Ovary (tissue), 9 donors: ENCODE results near the gene USF2. TPM values are rescaled to one million over a fixed set of nuclear protein-coding genes. Genes with fewer than 3 reads are reported as not detected.

Experiments
- DNase-seq, 5 donors: peaks; one replicate each; pipeline ENCODE4 v3.0.0-alpha.2; 2019 to 2020
- H3K27ac ChIP-seq, 2 donors: fragments of 200-600 bp; one replicate each; pipeline versions ENCODE4 v1.5.1 to v1.8.0; 2019 to 2022
- H3K27me3 ChIP-seq: fragments of 200-600 bp; one replicate; pipeline ENCODE4 v1.8.0; 2022
- H3K36me3 ChIP-seq: fragments of 200-600 bp; sonication (generic); one replicate; pipeline ENCODE4 v1.5.1; 2019
- H3K4me1 ChIP-seq: one replicate; pipeline ENCODE4 v1.8.1; 2013; ENCODE audit warnings: mild to moderate bottlenecking, moderate library complexity; ENCODE audit not compliant: insufficient read depth
- H3K4me3 ChIP-seq: fragments of 200-600 bp; sonication (generic); one replicate; pipeline ENCODE4 v1.5.1; 2017
- H3K9me3 ChIP-seq, 2 donors: fragments of 200-600 bp in 1 of 2; sonication (generic) in 1 of 2; one replicate each; pipeline versions ENCODE4 v1.5.1 to v1.8.1; 2013 to 2019; ENCODE audit warnings: mild to moderate bottlenecking in 1 of 2, moderate library complexity in 1 of 2
- CTCF ChIP-seq, 3 donors: fragments of 450-650 bp in 2 of 3; fragments of 200-600 bp in 1 of 3; IDR thresholded peaks; one replicate each; pipeline versions ENCODE4 v1.5.1 to v1.8.0; 2016 to 2022; ENCODE audit warnings: antibody characterized with exemption in 3 of 3, mild to moderate bottlenecking in 1 of 3
- EP300 ChIP-seq: sonication (generic); formaldehyde crosslinking; IDR thresholded peaks from one replicate; pipeline ENCODE4 v1.6.1; 2017; ENCODE audit warnings: antibody characterized with exemption
- POLR2A ChIP-seq: fragments of 450-650 bp; IDR thresholded peaks from one replicate; pipeline ENCODE4 v1.6.1; 2017; ENCODE audit warnings: antibody characterized with exemption, mild to moderate bottlenecking, moderate library complexity
- WGBS, 3 donors: extraction: QIAGEN DNeasy Blood & Tissue Kit in 1 of 3; methylation state at CpG; one replicate each; pipeline versions ENCODE4 v1.1.5 to v1.1.7; 2013 to 2017; 5-methylcytosine and 5-hydroxymethylcytosine counted together
- intact Hi-C, 4 donors: fragments of 100-400 bp; cut with DNase I; formaldehyde crosslinking; loops; one replicate each; pipeline versions ENCODE4 v1.11.0 to v1.15.1; 2022 to 2023
- polyA plus RNA-seq, 2 donors: library from polyadenylated mRNA; stranded (reverse); fragments of 200-250 nt in 1 of 2; fragments of 350-450 nt in 1 of 2; fragmentation: Illumina TruSeq in 1 of 2; extraction: RNeasy Lipid Tissue Mini Kit (QIAGEN cat#74804) in 1 of 2; gene quantifications; one replicate each; pipeline ENCODE4 v1.2.3, GENCODE V29; 2013 to 2014
- total RNA-seq, 7 donors: library from RNA; depleted of rRNA in 2 of 7; stranded (reverse); fragments of >200 nt in 2 of 7; fragmentation: NEBNext Ultra II Directional in 3 of 7; extraction: Animal tissue kit (Norgen Biotek cat#: 25700) in 3 of 7; gene quantifications; one replicate each; pipeline versions ENCODE4 v1.1.0 to v1.2.4, GENCODE V29; 2016 to 2023
- donor health status: DM: no; HTN: no; CAD: no; lungs with moderate emphysema.
- donor health status: DM: no; HTN: no; CAD: no.
- donor health status: Bipolar disorder and iron deficiency.
- donor health status: DM: yes; HTN: yes; CAD: no.
- donor health status: DM: no; HTN: no; CAD: no.
- donor health status: DM: yes; HTN: yes; CAD: no.

The USF2 gene
- total and polyA plus RNA-seq, 9 donors, result 105 to 218 (median 159) TPM

DNA sequence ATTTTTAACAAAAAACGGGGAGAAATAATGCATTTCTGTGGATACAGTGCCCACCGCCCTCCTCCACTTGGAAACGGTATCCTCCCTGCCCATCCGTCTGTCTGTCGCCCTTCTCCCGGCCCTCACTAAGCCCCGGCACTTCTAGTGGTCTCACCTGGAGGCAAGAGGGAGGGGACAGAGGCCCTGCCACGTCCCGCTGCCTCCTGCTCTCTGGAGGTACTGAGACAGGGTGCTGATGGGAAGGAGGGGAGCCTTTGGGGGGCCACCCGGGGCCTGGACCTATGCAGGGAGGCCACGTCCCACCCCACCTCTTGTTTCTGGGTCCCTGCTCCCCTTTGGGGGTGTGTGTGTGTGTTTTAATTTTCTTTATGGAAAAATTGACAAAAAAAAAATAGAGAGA lies 10.6 kb downstream of the USF2 start:
- no peak for DNase-seq
- H3K4me1 ChIP-seq, result peaks cover 19% of the 10 kb centered on the region
- no peak overlapping the region for H3K4me3 ChIP-seq
- 51 to 65% (median 61%) methylated on average over 11 of the region's 11 CpGs for WGBS, 3 donors
- intact Hi-C loops, result loop anchor here in 2 of 4 donors (2.0 to 10.0 kb wide), 2 partner anchors 27 to 65 kb away; partner anchors contain the start of gene FFAR1 (in 1 of the 2)
- no peaks in the 10 kb centered on the region for H3K9me3 ChIP-seq
- TF ChIP-seq CTCF (IDR thresholded peaks at IDR 0.05) (no peak), POLR2A (no peak), EP300 (no peak)
- H3K27me3 ChIP-seq, result no peaks in the 10 kb centered on the region
- H3K36me3 ChIP-seq, result no peaks in the 10 kb centered on the region
- H3K27ac ChIP-seq, result peak overlapping the region in 1 of 2 donors; percentile 87

DNA sequence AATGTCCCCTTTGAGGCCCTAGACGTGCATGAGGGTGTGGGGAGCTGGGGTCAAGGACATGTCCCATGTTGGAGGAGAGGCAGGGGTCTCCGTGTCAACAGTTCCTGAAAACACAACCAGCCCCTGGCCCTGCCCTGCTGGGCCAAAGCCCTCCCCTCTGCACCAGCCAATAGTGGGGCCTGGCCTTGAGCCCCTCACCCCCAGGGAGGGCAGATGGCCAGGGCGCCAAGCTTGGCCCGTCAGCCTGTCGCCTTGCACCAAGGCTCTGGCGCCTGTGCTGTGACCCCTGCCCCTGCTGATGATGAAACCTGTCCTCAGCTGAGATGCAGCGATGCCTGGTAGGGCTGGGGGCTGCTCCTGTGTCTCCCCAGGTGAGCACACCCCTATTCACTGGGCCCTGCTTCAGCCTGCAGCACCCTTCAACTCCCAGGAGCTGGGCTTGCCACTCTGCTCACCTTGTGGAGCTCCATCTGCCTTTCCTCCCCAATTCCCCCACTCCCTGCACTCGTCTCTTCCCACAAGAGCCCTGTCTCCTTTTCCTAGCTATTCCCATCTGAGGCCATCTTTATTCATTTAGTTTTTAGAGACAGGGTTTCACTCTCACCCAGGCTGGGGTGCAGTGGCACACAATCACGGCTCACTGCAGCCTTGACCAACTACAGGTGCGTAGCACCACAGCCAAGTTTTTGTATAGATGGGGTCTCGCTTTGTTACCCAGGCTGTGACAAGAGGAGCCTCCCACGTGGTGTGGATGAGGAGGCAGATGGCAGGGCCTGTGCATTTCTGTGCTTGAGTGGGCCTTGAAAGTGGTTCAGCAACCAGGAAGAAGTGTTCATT lies 11.4 kb downstream of the USF2 start:
- WGBS, 3 donors, result 44 to 61% (median 55%) methylated on average over 10 to 12 of the region's 12 CpGs
- intact Hi-C loops, result loop anchor here in 2 of 4 donors (2.0 to 10.0 kb wide), 2 partner anchors 27 to 65 kb away; partner anchors contain the start of gene FFAR1 (in 1 of the 2)
- peaks cover 19% of the 10 kb centered on the region for H3K4me1 ChIP-seq

GRCh38 chr19:35281303-35281702 lies 12.5 kb downstream of the USF2 start:
- Histone ChIP-seq H3K4me3 (no peak overlapping the region), H3K36me3 (no peaks in the 10 kb centered on the region), H3K9me3 (no peaks in the 10 kb centered on the region), H3K4me1 (peaks cover 22% of the 10 kb centered on the region), H3K27me3 (no peaks in the 10 kb centered on the region), H3K27ac (peak overlapping the region; percentile 38 to 87)
- intact Hi-C loops, result no loop called here
- no peak for DNase-seq
- TF ChIP-seq POLR2A, result no peak
- no peak for TF ChIP-seq CTCF (IDR thresholded peaks at IDR 0.05)
- no peak for TF ChIP-seq EP300
- WGBS, 3 donors, result 81 to 92% (median 88%) methylated on average over 4 of the region's 4 CpGs

More for the DNA sequence above, 11.4 kb downstream of the USF2 start:
- Histone ChIP-seq H3K9me3 (no peaks in the 10 kb centered on the region), H3K4me3 (no peak overlapping the region), H3K27ac (peak overlapping the region; percentile 30 to 87), H3K27me3 (no peaks in the 10 kb centered on the region), H3K36me3 (no peaks in the 10 kb centered on the region)
- TF ChIP-seq POLR2A, result no peak
- no peak for TF ChIP-seq EP300
- no peak for TF ChIP-seq CTCF (IDR thresholded peaks at IDR 0.05)
- peak in 4 of 5 donors; percentile 52 to 65 (median 60) for DNase-seq

- no peaks in the 10 kb centered on the region for H3K27me3 ChIP-seq
- H3K27ac ChIP-seq, result peak overlapping the region in 1 of 2 donors; percentile 22
- H3K36me3 ChIP-seq, result no peaks in the 10 kb centered on the region
- 81 to 83% (median 83%) methylated on average over 17 of the region's 17 CpGs for WGBS, 3 donors
- H3K4me1 ChIP-seq, result peaks cover 15% of the 10 kb centered on the region
- no peak for DNase-seq
- no peaks in the 10 kb centered on the region for H3K9me3 ChIP-seq
- no peak for TF ChIP-seq EP300
- TF ChIP-seq POLR2A, result no peak
- TF ChIP-seq CTCF (IDR thresholded peaks at IDR 0.05), result no peak
- H3K4me3 ChIP-seq, result no peak overlapping the region
- intact Hi-C loops, result no loop called here
These were observed 15.7 kb downstream of the USF2 start for GRCh38 chr19:35284153-35285094.
